Natural killer cell treated with Interleukin-12 subunit alpha and Interleukin-12 subunit beta and Interleukin-15 and Interleukin-18, amount 100 ng/mL, for 72 hours (primary cell): Measurements from ENCODE around the gene STRIP1. TPM values are rescaled to one million over a fixed set of nuclear protein-coding genes. Genes with fewer than 3 reads are reported as not detected.

Source experiments
- ATAC-seq, 2 donors: fragments of 150-1000 bp; cut with Tn5 transposase in 1 of 2; sonication (Bioruptor Pico), chemical (Tn5 transposase) in 1 of 2; 2 replicates each; pipeline ENCODE4 v1.10.0; 2021
- DNase-seq: peaks from one replicate; pipeline ENCODE4 v3.0.0; 2022; ENCODE audit warnings: low spot score
- H3K27ac Mint-ChIP-seq, 2 donors: 1 replicate in 1 of 2; 2 replicates in 1 of 2; pipeline ENCODE4 v1.8.0; 2022; ENCODE audit warnings: mixed read lengths in 2 of 2, mild to moderate bottlenecking in 1 of 2, moderate library complexity in 1 of 2
- H3K27me3 Mint-ChIP-seq, 2 donors: 1 replicate in 1 of 2; 2 replicates in 1 of 2; pipeline ENCODE4 v1.8.0; 2022; ENCODE audit warnings: mixed read lengths in 2 of 2
- H3K36me3 Mint-ChIP-seq: one replicate; pipeline ENCODE4 v1.8.0; 2022; ENCODE audit warnings: mixed read lengths
- H3K4me1 Mint-ChIP-seq, 2 donors: 1 replicate in 1 of 2; 2 replicates in 1 of 2; pipeline ENCODE4 v1.8.0; 2022; ENCODE audit warnings: low read depth in 2 of 2, mixed read lengths in 2 of 2, mild to moderate bottlenecking in 1 of 2
- H3K4me3 Mint-ChIP-seq: one replicate; pipeline ENCODE4 v1.8.0; 2022; ENCODE audit warnings: mixed read lengths
- H3K9me3 Mint-ChIP-seq: 2 replicates; pipeline ENCODE4 v1.8.0; 2022; ENCODE audit warnings: mixed read lengths
- total RNA-seq, 2 donors: library from RNA; stranded (reverse); gene quantifications; one replicate each; pipeline ENCODE4 v1.2.3, GENCODE V29; 2022

STRIP1 gene
- total RNA-seq, 2 donors from 2014 or later: 38.9 to 57.0 TPM

DNA sequence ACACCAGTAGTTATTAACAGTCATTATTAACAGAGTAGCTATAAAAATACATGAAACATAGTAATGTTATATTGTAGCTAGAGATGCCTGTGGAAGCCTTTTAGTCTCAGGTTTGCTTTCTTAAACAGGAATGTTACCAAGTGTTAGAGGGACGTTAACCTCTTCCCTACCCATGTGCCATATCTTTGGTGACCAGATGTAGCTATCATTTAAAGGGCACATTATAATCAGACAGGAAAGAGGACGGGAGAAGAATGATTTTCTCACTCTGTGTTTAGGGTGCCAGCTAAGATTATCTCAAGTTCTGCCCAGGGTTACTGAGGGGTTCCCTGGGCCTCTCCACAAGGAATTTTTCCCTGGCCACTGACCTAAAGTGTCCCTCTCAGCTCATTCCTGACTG is 57.0 kb downstream of the STRIP1 start:
- DNase-seq (no peak), ATAC-seq (no peak)
- no peaks in the 10 kb centered on the region for H3K9me3 Mint-ChIP-seq
- H3K4me1 Mint-ChIP-seq: peaks cover 0 to 3% of the 10 kb centered on the region in 2 donors
- peaks cover 21 to 39% of the 10 kb centered on the region in 2 donors for H3K27me3 Mint-ChIP-seq
- no peaks in the 10 kb centered on the region for H3K36me3 Mint-ChIP-seq
- H3K4me3 Mint-ChIP-seq: no peak overlapping the region
- H3K27ac Mint-ChIP-seq: no peak overlapping the region

DNA sequence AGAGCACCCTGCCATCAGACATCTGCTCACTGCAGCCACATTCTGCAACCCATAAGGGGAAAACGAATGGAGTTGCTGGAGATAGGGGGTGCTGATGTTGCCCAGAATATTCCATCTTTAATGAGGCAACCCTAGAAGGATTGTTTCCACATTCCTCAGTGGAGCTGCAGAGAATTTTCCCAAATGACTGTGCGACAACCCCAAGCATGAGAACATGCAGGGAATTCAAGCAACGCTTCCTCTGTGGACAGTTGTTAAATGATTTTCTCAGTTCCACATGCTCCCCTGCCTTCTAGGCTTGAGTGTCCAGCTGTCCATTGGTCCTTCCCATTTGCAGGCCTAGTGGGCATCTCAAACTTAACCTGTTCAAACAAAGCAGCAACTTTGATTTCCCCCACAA is 57.4 kb downstream of the STRIP1 start:
- no peak overlapping the region for H3K27ac Mint-ChIP-seq

DNA sequence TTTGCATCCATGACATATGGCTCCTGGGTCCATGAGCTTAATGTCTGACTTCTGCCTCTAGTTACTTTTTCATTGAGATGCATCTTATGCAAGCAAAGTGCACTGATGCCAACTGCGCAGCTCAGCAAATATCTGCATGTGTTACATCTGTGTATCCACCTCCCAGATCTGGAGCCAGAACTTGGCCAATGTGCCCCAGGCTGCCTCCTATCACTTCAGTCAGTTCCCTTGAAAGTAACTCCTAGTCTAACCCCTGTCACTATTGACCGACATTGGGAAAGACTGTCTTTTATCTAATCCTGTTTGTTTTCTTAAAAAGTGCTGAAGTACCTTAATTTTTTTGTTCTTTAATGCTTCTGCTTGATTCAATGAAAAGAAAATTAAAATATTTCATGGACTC is 58.6 kb downstream of the STRIP1 start:
- DNase-seq (no peak), ATAC-seq (no peak)
- H3K27ac Mint-ChIP-seq: no peak overlapping the region
- no peaks in the 10 kb centered on the region for H3K9me3 Mint-ChIP-seq
- H3K4me3 Mint-ChIP-seq: no peak overlapping the region
- H3K4me1 Mint-ChIP-seq: peaks cover 0 to under 1% of the 10 kb centered on the region in 2 donors
- peaks cover 11 to 26% of the 10 kb centered on the region in 2 donors for H3K27me3 Mint-ChIP-seq
- H3K36me3 Mint-ChIP-seq: no peaks in the 10 kb centered on the region

More for the DNA sequence above, 57.4 kb downstream of the STRIP1 start:
- H3K4me3 Mint-ChIP-seq: no peak overlapping the region
- H3K36me3 Mint-ChIP-seq: no peaks in the 10 kb centered on the region
- DNase-seq (no peak), ATAC-seq (no peak)
- H3K9me3 Mint-ChIP-seq: no peaks in the 10 kb centered on the region
- H3K4me1 Mint-ChIP-seq: peaks cover 0 to 3% of the 10 kb centered on the region in 2 donors
- peaks cover 17 to 35% of the 10 kb centered on the region in 2 donors for H3K27me3 Mint-ChIP-seq

DNA sequence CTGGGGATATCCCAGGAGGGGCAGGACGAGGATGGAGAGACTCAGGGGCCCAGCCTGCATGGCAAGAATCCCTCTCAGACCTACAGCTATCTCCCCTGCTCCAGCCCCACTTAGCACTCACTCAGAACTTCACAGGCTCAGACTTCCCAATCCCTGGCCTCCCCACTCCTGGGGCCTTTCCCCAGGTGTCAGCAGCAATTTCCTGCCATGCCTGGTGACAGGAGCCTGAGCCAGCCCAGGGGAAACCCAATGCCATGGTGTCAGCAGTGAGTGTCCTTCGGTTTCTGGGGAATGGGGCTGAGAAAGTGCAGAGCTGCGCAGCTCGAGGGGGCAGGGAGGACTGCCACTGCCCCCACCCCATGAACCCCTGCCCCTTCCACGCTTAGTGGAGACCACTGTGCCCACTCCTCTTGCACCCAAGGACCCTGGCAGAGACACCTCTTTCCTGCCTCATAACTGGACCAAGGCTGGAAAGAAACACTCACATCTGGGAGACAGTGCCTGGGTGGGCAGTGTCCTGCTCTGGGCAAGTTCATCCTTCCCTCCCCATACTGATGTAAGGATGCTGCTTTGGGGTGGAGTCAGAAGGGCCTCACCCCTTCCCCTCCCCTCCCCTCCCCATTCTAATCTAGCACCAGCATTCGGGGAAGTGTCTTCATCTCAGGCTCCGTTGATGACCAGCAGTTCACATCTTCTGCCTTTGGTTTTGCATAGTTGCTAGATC is 60.7 kb downstream of the STRIP1 start:
- no peaks in the 10 kb centered on the region for H3K36me3 Mint-ChIP-seq
- ATAC-seq: peak in 1 of 2 donors; percentile 10

DNA sequence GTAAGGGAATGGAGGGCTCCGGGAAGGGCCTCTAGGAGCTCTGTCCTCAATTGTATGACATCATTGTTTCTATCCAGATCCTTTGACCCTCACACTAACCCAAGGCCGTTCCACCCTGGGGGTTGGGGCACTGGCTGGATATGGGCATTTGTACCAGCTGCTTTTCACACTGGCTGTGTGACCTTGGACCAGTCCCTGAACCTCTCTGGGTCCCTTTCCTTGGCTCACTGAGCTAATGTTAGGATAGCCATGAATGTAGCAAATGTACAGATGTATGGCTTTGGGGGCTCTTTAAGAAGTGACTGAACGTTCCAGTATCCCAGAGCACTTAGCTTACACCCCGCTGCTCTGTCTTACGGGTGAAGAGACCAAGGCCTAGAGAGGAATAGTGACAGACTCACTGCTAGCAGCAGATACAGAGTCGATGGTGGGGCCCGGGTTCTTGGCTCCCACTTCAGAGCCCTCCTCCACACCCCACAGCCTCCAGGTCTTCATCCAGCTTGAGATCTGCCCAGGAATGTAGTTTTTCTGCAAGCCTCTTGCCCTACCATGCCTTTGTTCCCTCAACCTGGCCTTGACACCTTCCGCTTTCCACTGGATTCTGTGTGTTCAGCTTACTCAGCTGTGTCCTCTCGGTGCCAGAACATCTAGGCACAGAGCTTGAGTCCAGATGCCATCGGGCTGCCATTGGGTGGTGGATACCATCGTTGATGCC is 63.2 kb downstream of the STRIP1 start:
- ATAC-seq (no peak), DNase-seq (no peak)
- Mint-ChIP-seq H3K9me3 (no peaks in the 10 kb centered on the region), H3K27ac (no peak overlapping the region), H3K4me1 (peaks cover 0 to 2% of the 10 kb centered on the region in 2 donors), H3K4me3 (no peak overlapping the region), H3K36me3 (no peaks in the 10 kb centered on the region), H3K27me3 (peaks cover 10 to 11% of the 10 kb centered on the region in 2 donors)

More for the DNA sequence above, 60.7 kb downstream of the STRIP1 start:
- H3K27me3 Mint-ChIP-seq: peaks cover 13 to 22% of the 10 kb centered on the region in 2 donors
- H3K27ac Mint-ChIP-seq: peak overlapping the region in 1 of 2 donors; percentile 22
- no peaks in the 10 kb centered on the region for H3K9me3 Mint-ChIP-seq
- H3K4me3 Mint-ChIP-seq: no peak overlapping the region
- DNase-seq: no peak
- no peaks in the 10 kb centered on the region for H3K4me1 Mint-ChIP-seq

DNA sequence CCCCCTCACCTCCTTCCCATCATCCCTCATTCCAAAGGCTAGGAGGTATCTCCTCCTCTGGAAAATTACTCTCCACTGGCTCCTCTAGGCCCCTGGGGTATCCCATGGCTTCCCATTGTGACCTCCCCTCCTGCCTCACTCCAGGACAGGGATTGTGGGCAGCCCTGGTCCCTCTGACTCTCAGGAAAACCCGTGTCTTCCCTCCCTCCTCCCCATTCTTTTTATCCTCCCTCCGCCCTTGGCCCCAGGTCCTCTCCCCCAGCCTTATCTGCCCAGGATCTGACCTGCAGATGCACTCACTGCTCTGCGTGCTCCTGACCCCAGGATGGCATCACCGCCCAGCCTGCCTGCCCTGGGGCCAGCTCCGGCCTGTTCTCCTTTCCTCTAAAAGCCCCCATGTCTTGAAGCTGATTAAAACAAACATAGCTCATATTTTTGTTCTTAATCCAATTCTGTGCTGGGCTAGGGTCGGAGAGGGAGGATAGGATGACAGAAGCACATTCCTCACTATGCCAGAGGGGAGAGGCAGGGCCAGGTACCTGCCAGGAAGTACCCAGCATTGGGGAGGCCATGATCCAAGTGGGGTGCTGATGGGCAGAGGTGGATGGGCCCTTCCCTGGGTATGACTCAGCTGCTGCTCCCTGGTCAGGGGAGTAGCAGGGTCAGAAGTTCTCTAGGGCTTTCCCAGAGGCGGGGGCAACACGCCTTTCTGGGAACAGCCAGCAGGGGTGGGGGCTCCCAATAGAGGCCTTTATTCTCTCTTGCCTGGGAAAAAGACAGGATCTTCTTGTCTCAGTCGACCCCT is 64.0 kb downstream of the STRIP1 start:
- no peak overlapping the region for H3K4me3 Mint-ChIP-seq
- H3K27ac Mint-ChIP-seq: no peak overlapping the region
- DNase-seq (no peak), ATAC-seq (no peak)
- H3K36me3 Mint-ChIP-seq: no peaks in the 10 kb centered on the region
- H3K9me3 Mint-ChIP-seq: no peaks in the 10 kb centered on the region
- peaks cover 0 to 2% of the 10 kb centered on the region in 2 donors for H3K4me1 Mint-ChIP-seq
- H3K27me3 Mint-ChIP-seq: peaks cover 8 to 9% of the 10 kb centered on the region in 2 donors

DNA sequence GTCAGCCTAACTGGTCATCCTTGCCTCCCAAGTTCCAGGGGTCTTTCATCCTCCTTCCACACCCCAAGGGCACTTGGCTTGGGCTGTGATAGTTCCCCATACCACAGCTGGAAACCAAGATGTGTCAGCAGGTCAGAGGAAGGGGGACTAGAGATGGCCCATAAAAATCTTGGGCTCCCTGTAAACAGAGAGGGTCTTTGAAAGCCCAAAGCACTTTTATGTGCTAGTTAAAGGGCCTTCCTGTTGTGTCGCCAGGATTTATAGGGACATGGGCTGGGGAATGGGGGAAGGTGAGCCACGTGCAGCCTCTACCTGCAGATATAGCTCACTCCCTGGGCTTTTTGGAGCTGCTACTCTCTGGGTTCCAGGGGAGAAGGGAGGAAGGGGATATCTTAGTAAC is 65.9 kb downstream of the STRIP1 start:
- no peak overlapping the region for H3K27ac Mint-ChIP-seq
- peaks cover 0 to 2% of the 10 kb centered on the region in 2 donors for H3K4me1 Mint-ChIP-seq
- H3K9me3 Mint-ChIP-seq: no peaks in the 10 kb centered on the region
- no peak for ATAC-seq
- DNase-seq: no peak
- H3K4me3 Mint-ChIP-seq: no peak overlapping the region
- H3K36me3 Mint-ChIP-seq: no peaks in the 10 kb centered on the region
- peaks cover 7 to 9% of the 10 kb centered on the region in 2 donors for H3K27me3 Mint-ChIP-seq

DNA sequence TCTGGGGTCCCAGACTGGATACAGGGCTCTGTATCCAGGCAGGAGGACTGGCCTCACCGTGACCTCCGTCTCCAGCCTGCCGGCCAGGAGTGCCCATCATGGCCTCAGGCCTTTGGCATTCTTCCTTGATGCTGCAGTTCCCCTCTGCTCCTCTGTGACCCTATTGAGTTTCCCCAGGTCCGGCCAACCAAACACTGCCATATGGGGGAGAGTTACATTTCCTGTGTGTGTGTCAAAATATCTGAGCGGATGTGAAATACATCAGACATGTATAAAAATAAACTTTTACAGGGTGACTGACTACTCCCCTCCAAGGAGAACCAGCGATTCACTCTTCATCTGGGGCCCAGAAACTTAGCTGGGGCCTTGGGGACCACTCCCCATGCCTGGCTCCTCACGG is 67.7 kb downstream of the STRIP1 start:
- no peak overlapping the region for H3K27ac Mint-ChIP-seq

More for the DNA sequence above, 67.7 kb downstream of the STRIP1 start:
- Mint-ChIP-seq H3K36me3 (no peaks in the 10 kb centered on the region), H3K4me1 (peaks cover 0 to 2% of the 10 kb centered on the region in 2 donors), H3K27me3 (peaks cover 0 to 6% of the 10 kb centered on the region in 2 donors), H3K4me3 (no peak overlapping the region), H3K9me3 (no peaks in the 10 kb centered on the region)
- no peak for DNase-seq
- ATAC-seq: no peak

Other genes with a start within 250 kb of the STRIP1 start
- 10 to 100 TPM in 1 of 2 donors, 1 to 10 TPM in 1; 5.6 to 24.1 TPM for gene CSF1, start 123.8 kb upstream of the STRIP1 start, total RNA-seq
- 10 to 100 TPM; 44.8 to 47.8 TPM for gene AHCYL1, start 49.9 kb upstream of the STRIP1 start, total RNA-seq
- gene ALX3, start 36.0 kb downstream of the STRIP1 start, total RNA-seq: not detected
- gene UBL4B, start 77.8 kb downstream of the STRIP1 start, total RNA-seq: not detected
- gene SLC6A17, start 115.9 kb downstream of the STRIP1 start, total RNA-seq: not detected
- 1 to 10 TPM in 1 of 2 donors, under 1 TPM in 1; 0.88 to 2.1 TPM for gene KCNC4, start 175.7 kb downstream of the STRIP1 start, total RNA-seq